Fibroblast of skin of left biceps (primary cell): ENCODE measurements around the gene CHTOP.

ENCODE experiments used
- DNase-seq, 2 experiments: peaks; one replicate each; pipeline ENCODE4 v3.0.0-alpha.2; 2013; ENCODE audit warnings: low read depth in 2 of 2

Gene CHTOP

GRCh38 chr1:153612755-153613331, 21.0 kb upstream of the CHTOP start, which contains the start of gene S100A16:
Gene S100A16 (minus strand): TSS chr1:153613137. CDS start chr1:153608151, 4,986 bp downstream.
- no peak for DNase-seq

GRCh38 chr1:153613406-153613805, 20.5 kb upstream of the CHTOP start:
- no peak for DNase-seq

GRCh38 chr1:153614189-153614900, 19.5 kb upstream of the CHTOP start:
- DNase-seq = no peak

- no peak for DNase-seq
Measured at GRCh38 chr1:153614906-153615305, 19.0 kb upstream of the CHTOP start.

- no peak for DNase-seq
Measured at GRCh38 chr1:153615406-153615805, 18.5 kb upstream of the CHTOP start.

- no peak for DNase-seq
Measured at GRCh38 chr1:153616144-153616916, 17.5 kb upstream of the CHTOP start, which contains the start of gene S100A14. Gene S100A14 (minus strand): TSS chr1:153616325. CDS start chr1:153615858, 467 bp downstream.

- DNase-seq = no peak
Measured at GRCh38 chr1:153616917-153617311, 17.0 kb upstream of the CHTOP start.

- DNase-seq = no peak
Measured at GRCh38 chr1:153617663-153618062, 16.2 kb upstream of the CHTOP start.

- no peak for DNase-seq
Measured at GRCh38 chr1:153619171-153619570, 14.7 kb upstream of the CHTOP start.

GRCh38 chr1:153623101-153623500, 10.8 kb upstream of the CHTOP start:
- DNase-seq = no peak

GRCh38 chr1:153624965-153625611, 8.8 kb upstream of the CHTOP start:
- no peak for DNase-seq

- DNase-seq = no peak
Measured at GRCh38 chr1:153626477-153626903, 7.4 kb upstream of the CHTOP start.

GRCh38 chr1:153626904-153627714, 6.8 kb upstream of the CHTOP start, which contains the start of gene S100A13:
Gene S100A13 (minus strand): TSS chr1:153627505. CDS start chr1:153626472, 1,033 bp downstream.
- DNase-seq = peak; percentile 80 to 81

- no peak for DNase-seq
Measured at GRCh38 chr1:153627715-153628626, 5.9 kb upstream of the CHTOP start, which contains the start of gene S100A1. Gene S100A1 (plus strand): TSS chr1:153628434. CDS start chr1:153630522, 2,088 bp downstream.

- DNase-seq = no peak
Measured at GRCh38 chr1:153628638-153629342, 5.1 kb upstream of the CHTOP start.

- DNase-seq = no peak
Measured at GRCh38 chr1:153629343-153629665, 4.6 kb upstream of the CHTOP start.

GRCh38 chr1:153629971-153630370, 3.9 kb upstream of the CHTOP start:
- DNase-seq = no peak

- DNase-seq = no peak
Measured at GRCh38 chr1:153630384-153630783, 3.5 kb upstream of the CHTOP start.
